ENCODE data around the gene KRT39.
"Not testable (repeated sequence)": the region's sequence is repeated elsewhere in the genome, so short reads cannot be mapped to it uniquely, and the experiment has no call there.

The KRT39 gene

GRCh38 chr17:40966848-40967247 lies at the start of gene KRT39:
Gene KRT39, minus strand, starts transcription at chr17:40966948. Its CDS starts 92 bp downstream, at chr17:40966856.
- DNase-seq (ENCODE audit: low read depth in 2 of 2), result no peak

DNA sequence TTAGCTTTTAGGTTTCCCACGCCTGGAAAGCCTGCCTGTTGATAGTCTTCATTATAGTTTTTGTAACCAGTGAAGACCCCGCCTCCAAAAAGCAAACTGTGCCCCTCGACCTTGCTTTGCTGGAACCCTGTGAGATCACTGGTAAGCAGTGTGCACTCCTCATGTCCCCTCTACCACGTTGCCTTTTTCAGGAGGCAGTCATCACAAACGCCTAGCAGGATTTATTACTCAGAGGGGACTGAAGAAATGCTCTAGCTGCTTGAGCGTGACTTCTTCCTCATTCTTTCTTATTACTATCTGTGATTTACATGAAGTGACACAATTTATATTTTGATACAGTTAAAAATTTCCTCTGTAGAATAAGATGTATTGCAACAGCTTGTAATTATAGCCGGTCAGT lies 48.7 kb upstream of the KRT39 start:
- no peak for DNase-seq (ENCODE audit: low read depth in 2 of 2)

- DNase-seq (ENCODE audit: low read depth in 2 of 2), result no peak
These were observed 46.9 kb upstream of the KRT39 start for GRCh38 chr17:41013606-41014005.

GRCh38 chr17:41013181-41013580 lies 46.4 kb upstream of the KRT39 start:
- no peak for DNase-seq (ENCODE audit: low read depth in 2 of 2)

DNA sequence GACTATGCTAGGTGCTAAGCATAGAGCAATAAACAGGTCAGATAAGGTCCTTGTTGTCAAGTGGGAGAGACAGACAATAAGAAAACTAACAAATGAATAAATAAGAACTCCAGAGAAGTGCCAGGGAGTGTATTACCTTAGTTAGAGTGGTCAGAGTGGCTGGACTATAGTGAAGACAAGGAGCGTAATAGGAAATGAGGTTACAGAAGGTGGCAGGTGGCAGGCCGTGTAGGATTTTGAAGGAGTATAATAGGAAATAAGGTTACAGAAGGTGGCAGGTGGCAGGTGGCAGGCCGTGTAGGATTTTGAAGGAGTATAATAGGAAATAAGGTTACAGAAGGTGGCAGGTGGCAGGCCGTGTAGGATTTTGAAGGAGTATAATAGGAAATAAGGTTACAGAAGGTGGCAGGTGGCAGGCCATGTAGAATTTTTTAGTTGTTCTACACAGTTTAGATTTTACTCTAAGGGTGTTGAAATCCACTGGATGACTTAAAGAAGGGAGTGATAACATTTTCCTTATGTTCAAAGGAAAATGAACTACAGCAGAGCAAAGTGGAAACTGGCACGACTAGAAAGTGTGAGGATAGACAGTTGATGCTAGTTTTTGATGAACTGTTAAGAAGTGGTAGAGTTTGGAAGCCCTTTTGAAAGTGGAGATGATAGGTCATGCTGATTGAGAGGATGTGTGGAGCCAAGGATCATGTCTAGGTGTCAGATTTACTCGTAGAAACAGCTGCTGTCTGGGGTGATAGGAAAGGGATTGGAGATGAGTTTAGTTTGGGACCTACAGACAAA lies 45.8 kb upstream of the KRT39 start:
- no peak for DNase-seq (ENCODE audit: low read depth in 2 of 2)

DNA sequence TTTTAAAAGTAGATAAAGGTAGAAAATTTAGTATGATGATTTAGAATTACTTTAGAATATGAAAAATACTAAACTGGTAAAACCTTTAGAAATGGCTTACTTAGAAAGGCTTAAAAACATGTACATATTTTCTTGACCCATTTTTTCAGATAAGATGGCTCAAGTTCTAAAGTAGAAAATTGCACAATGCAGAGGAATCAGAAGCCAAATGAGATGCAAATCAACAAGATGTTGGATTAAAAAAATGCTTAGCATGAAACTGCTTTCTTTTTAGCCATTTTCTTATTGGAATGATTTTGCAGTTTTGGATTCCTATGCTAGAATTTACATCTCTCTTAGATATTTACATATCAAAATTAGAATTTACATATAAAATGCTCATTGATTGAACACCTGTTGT lies 43.7 kb upstream of the KRT39 start:
- no peak for DNase-seq (ENCODE audit: low read depth in 2 of 2)

DNA sequence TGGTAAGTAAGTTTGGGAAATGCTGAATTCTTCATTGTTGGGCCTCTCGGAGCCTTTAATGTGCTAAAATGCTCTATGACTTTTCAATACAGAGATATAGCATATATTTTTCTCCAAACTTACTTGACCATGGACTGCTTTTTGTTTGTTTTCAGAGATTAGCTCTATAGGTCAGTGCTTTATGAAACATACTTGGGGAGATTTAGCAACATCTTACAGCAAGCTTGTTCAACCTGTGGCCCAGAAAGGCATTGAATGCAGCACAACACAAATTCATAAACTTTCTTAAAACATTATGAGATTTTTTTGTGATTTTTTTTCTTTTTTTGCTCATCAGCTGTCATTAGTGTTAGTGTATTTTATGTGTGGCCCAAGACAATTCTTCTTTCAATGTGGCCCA lies 43.2 kb upstream of the KRT39 start:
- DNase-seq (ENCODE audit: low read depth in 2 of 2), result no peak

DNA sequence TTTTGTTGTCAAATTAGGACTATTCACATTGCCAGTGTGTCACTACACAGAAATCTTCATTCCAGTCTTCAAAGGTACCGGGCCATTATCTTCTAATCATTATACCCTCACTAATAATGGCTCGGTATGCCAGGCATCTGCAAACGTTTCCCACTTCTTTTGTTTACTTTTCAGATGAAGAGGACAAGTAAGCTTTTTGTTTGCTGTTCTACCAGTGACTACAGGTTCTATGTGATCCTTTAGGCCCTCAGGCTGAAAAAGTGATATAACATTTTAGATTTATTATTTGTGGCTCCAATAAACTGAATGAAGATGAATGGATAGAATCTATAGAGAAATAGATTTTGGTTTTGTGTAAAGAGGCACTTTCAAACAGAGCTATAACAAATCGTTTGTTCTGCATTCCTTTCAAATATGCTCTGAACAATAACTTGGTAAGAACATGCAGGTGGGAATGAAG lies 42.6 kb upstream of the KRT39 start:
- no peak for DNase-seq (ENCODE audit: low read depth in 2 of 2)

DNA sequence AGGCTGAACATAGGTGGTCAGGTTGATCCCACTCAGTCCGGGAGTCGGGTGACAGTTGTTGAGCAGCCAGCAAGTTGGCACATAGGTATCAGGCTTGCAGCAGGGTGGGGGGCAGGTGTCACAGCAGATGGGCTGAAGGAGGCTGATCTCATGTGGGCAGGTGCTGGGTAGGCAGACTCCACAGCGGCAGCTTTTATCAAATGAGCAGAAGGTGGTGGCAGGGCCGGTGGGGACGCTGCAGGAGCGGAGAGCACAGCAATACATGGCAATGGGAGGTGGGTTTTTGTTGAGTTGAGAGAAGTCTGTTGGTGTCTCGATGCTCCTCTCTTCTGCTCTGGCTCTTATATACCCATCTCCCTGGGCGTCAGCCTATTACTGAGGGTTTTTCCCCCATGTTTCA lies 42.1 kb upstream of the KRT39 start, which contains the start of gene KRTAP3-1:
KRTAP3-1 (minus strand) TSS at position 318 of the 400 bp plus-strand sequence; CDS start at position 264, 54 bp downstream.
- DNase-seq (ENCODE audit: low read depth in 2 of 2), result no peak

DNA sequence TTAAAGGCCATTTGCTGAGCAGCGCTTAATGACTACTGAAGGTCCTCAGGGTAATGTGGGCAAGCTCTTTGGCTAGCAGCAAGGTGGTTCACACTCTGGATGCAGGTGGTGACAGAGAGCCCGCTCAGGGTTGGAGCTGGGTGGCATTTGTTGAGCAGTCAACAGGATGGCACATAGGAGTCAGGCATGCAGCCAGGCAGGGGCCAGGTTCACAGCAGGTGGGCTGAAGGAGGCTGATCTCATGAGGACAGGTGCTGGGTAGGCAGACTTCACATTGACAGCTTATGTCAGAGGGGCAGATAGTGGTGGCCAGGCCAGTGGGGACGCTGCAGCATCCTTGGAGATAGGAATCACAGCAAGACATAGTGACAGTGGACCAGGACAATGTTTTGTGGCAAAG lies 37.6 kb upstream of the KRT39 start:
- no peak for DNase-seq (ENCODE audit: low read depth in 2 of 2)

- DNase-seq (ENCODE audit: low read depth in 2 of 2), result no peak
These were observed 37.2 kb upstream of the KRT39 start for GRCh38 chr17:41003926-41004325.

DNA sequence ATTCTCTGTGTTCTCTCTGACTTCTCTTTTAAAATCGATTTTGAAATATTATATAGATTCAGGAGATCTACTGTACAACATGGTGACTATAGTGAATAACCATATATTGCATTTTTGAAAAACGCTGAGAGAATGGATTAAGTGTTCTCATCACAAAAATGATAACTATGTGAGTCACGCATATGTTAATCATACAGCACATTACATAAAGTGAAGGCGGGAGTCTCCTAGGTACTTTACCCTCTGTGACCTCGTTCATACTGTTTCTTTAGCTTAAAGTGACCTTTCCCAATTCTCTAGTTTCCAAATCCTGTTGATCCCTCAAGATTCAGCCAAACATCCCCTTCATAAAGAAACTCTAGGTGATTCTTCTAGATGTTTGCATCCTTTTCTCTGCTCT lies 36.1 kb upstream of the KRT39 start:
- DNase-seq (ENCODE audit: low read depth in 2 of 2), result no peak

DNA sequence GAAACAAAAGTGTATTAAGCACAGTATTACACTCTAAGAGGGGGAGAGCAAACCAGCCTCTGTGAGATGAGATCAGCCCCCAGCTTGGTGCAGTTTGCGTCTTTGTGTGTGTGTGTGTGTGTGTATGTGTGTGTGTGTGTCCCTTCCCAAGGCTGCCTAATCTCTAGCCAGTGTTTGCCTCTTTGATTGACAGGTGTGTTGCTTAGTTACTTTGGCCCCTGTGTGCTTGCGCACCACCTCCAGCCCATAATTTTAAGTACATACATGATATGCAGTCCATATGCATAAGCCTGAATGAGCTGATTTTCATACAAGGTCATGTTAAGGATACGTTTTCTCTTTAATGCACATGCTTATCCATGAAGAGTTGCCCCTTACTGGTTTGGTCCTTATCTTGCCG lies 35.0 kb upstream of the KRT39 start:
- no peak for DNase-seq (ENCODE audit: low read depth in 2 of 2)

DNA sequence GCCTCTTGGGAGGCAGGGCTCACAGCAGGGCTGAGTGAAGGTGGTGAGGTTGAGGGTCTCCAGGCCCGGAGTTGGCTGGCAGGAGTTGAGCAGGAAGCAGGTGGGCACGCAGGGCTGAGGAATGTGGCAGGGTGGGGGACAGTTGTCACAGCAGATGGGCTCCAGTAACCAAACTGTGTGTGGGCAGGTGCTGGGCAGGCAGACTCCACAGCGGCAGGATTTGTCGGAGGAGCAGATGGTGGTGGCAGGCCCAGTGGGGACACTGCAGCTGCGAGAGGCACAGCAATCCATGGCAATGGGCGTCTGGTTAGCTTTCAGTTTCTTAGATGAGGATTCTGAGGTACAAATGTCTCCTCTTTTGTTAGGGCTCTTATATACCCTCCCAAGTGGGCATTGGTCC lies 32.8 kb upstream of the KRT39 start, which contains the start of gene KRTAP3-2:
KRTAP3-2 (minus strand) TSS at position 344 of the 400 bp plus-strand sequence; CDS start at position 291, 53 bp downstream.
- not testable (repeated sequence) for DNase-seq (ENCODE audit: low read depth in 2 of 2)

- DNase-seq (ENCODE audit: low read depth in 2 of 2), result no peak
These were observed 30.6 kb upstream of the KRT39 start for GRCh38 chr17:40997361-40997760.

GRCh38 chr17:40996829-40997228 lies 30.1 kb upstream of the KRT39 start:
- no peak for DNase-seq (ENCODE audit: low read depth in 2 of 2)

DNA sequence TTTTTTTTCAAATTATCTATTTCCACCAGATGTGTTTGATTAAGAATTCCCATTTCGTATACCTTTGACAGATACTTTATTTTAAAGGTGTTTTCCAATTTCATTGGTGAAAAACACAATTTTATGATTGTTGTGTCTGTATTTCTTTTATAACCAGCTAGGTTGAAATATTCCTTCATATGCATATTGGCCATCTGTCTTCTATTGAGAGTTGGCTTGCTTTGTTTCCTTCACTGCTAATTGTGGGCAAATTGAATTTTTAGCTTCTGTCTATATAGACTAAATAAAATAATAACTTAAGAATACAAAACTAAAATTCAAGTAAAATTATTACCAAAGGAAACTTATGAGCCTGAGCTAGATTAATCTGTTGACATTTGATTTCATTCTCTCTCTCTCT lies 28.4 kb upstream of the KRT39 start:
- no peak for DNase-seq (ENCODE audit: low read depth in 2 of 2)

DNA sequence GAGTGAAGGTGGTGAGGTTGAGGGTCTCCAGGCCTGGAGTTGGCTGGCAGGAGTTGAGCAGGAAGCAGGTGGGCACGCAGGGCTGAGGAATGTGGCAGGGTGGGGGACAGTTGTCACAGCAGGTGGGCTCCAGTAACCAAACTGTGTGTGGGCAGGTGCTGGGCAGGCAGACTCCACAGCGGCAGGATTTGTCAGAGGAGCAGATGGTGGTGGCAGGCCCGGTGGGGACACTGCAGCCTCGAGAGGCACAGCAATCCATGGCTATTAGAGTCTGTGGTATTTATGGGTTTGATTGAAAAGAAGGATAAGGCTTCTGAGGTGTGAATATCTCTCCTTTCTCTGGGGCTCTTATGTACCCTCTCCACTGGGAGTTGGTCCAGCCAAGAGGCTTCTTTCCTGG lies 27.1 kb upstream of the KRT39 start, which contains the start of gene KRTAP3-3:
KRTAP3-3 (minus strand) TSS at position 326 of the 400 bp plus-strand sequence; CDS start at position 259, 67 bp downstream.
- DNase-seq (ENCODE audit: low read depth in 2 of 2), result no peak

- DNase-seq (ENCODE audit: low read depth in 2 of 2), result no peak
These were observed 26.3 kb upstream of the KRT39 start for GRCh38 chr17:40993084-40993483.

DNA sequence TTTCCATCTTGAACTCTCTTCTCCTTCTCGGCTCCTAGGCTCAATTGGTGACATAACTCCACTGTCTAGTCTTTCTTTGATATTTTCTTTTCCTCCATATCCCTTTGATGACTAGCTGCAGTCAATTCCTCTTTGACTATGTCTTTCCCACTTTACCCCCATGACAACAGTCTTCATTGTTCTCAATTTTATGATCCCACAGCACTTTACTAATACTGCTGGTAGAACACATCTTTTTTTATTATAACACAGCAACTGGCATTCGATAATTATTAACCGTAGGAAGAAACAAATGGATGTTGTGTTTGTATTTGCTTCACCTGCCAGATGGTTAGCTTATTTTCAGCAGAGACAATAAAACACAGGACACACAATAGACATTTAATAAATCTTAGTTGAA lies 25.9 kb upstream of the KRT39 start:
- no peak for DNase-seq (ENCODE audit: low read depth in 2 of 2)

- DNase-seq (ENCODE audit: low read depth in 2 of 2), result no peak
These were observed 20.2 kb upstream of the KRT39 start for GRCh38 chr17:40986920-40987319.

- no peak for DNase-seq (ENCODE audit: low read depth in 2 of 2)
These were observed 17.5 kb upstream of the KRT39 start, which contains the start of gene KRT40 for GRCh38 chr17:40984226-40984625. Gene KRT40, minus strand, starts transcription at chr17:40984326. Its CDS starts 53 bp downstream, at chr17:40984273.

GRCh38 chr17:40981115-40981514 lies 14.4 kb upstream of the KRT39 start:
- no peak for DNase-seq (ENCODE audit: low read depth in 2 of 2)

Measured in stimulated activated CD8-positive, alpha-beta memory T cell treated with anti-CD3 and anti-CD28 coated beads, Interleukin-2, amount 100 ng/mL, for 1 hour (primary cell).